ENCODE results near the gene WDR59. TPM values are rescaled to one million over a fixed set of nuclear protein-coding genes. Genes with fewer than 3 reads are reported as not detected.
"Not testable (repeated sequence)": the region's sequence is repeated elsewhere in the genome, so short reads cannot be mapped to it uniquely, and the experiment has no call there.

Gene WDR59
- polyA plus RNA-seq, 1 of the 3 experiments (the other 2 are of a cell fraction): 48.2 TPM

DNA sequence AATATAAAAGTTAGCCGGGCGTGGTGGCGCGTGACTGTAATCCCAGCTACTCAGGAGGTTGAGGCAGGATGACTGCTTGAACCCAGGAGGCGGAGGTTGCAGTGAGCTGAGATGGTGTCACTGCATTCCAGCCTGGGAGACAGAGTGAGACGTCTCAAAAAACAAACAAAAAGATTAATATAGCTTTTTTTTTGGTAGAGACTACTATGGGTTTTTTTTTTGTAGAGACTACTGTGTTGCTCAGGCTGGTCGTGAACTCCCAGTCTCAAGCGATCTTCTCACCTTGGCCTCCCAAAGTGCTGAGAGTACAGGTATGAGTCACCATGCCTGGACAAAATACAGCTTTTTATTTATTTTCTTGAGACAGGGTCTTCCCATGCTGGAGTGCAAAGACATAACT is 34.1 kb upstream of the WDR59 start:
- TF ChIP-seq TEAD4 (IDR thresholded peaks at IDR 0.05; ENCODE audit: borderline replicate concordance, insufficient read depth): no peak
- no peak for TF ChIP-seq SMC3 (IDR thresholded peaks at IDR 0.05; ENCODE audit: low read depth, low read length)
- TF ChIP-seq PBX3 (IDR thresholded peaks at IDR 0.05): no peak
- TF ChIP-seq EZH2phosphoT487 (IDR thresholded peaks at IDR 0.05; ENCODE audit: borderline replicate concordance, low read depth): no peak
- TF ChIP-seq FOXM1 (IDR thresholded peaks at IDR 0.05; ENCODE audit: low read depth): no peak
- no peak for TF ChIP-seq POLR2AphosphoS5 (IDR thresholded peaks at IDR 0.05; ENCODE audit: low read depth, low read length)
- TF ChIP-seq MXI1 (IDR thresholded peaks at IDR 0.05; ENCODE audit: low read depth, low read length): no peak
- no peak for TF ChIP-seq SIN3A (IDR thresholded peaks at IDR 0.05; ENCODE audit: borderline replicate concordance, low read depth, low read length)
- no peak for TF ChIP-seq FOXJ3 (CRISPR knock-in tag; IDR thresholded peaks at IDR 0.05)
- no peak for TF ChIP-seq GATA2 (CRISPR knock-in tag; IDR thresholded peaks at IDR 0.05)
- no peak for TF ChIP-seq ELF1 (IDR thresholded peaks at IDR 0.05)
- TF ChIP-seq, protein P1, sequence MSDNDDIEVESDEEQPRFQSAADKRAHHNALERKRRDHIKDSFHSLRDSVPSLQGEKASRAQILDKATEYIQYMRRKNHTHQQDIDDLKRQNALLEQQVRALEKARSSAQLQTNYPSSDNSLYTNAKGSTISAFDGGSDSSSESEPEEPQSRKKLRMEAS (IDR thresholded peaks at IDR 0.05; ENCODE audit: low read depth): no peak
- Histone ChIP-seq H3F3A (replicated peaks; ENCODE audit: insufficient read depth) (no peaks in the 10 kb centered on the region), H3K9me2 (no peaks in the 10 kb centered on the region), H3K9me3 (peaks cover 4% of the 10 kb centered on the region; the same call in 1 of the 2 replicates), H4K20me1 (ENCODE audit: insufficient read depth) (peaks cover 5% of the 10 kb centered on the region), H3K79me2 (ENCODE audit: insufficient read depth) (peaks cover 100% of the 10 kb centered on the region), H3K4me3 (ENCODE audit: low read depth in 2 of 2, low read length in 1 of 2) (no peak overlapping the region), H3K27ac (ENCODE audit: low read depth in 2 of 2, low read length in 1 of 2) (no peak overlapping the region), H2AFZ (ENCODE audit: low read depth) (no peak overlapping the region), H3K36me3 (replicated peaks in 1 of 2; ENCODE audit: control insufficient read depth in 1 of 2, insufficient read depth in 2 of 2, low read length in 1 of 2) (peaks cover 0 to 12% of the 10 kb centered on the region in 2 experiments), H3K4me1 (ENCODE audit: control insufficient read depth in 1 of 2, insufficient read depth in 2 of 2, low read depth in 1 of 2, low read length in 1 of 2) (peaks cover 0 to 4% of the 10 kb centered on the region in 2 experiments; a peak in 1 of 4 replicates), H3K27me3 (ENCODE audit: insufficient read depth) (no peaks in the 10 kb centered on the region), H3K4me2 (no peak overlapping the region), H3K9ac (no peak overlapping the region)
- CTCF ChIA-PET: no interaction called here
- DNase-seq: no peak
- 87% methylated on average over 8 of the region's 8 CpGs for WGBS (ENCODE audit: low lambda C conversion rate)
- POLR2A ChIA-PET: no interaction called here

GRCh38 chr16:75017670-75018525 is 33.0 kb upstream of the WDR59 start:
- H2AFZ ChIP-seq (ENCODE audit: low read depth): no peak overlapping the region
- H3K4me2 ChIP-seq: no peak overlapping the region
- H3F3A ChIP-seq (replicated peaks; ENCODE audit: insufficient read depth): no peaks in the 10 kb centered on the region
- POLR2A ChIA-PET: interaction anchor here (0.7 kb wide), 1 partner anchor 93 kb away, joined by 3 read pairs; no protein-coding TSS in a partner anchor
- H3K27ac ChIP-seq (ENCODE audit: low read depth in 2 of 2, low read length in 1 of 2): no peak overlapping the region
- no peak overlapping the region for H3K9ac ChIP-seq
- no peaks in the 10 kb centered on the region for H3K9me2 ChIP-seq
- H3K4me1 ChIP-seq (ENCODE audit: control insufficient read depth in 1 of 2, insufficient read depth in 2 of 2, low read depth in 1 of 2, low read length in 1 of 2): peaks cover 0 to 9% of the 10 kb centered on the region in 2 experiments; a peak in 2 of 4 replicates
- CTCF ChIA-PET: interaction anchor here (1.5 to 2.0 kb wide), 2 partner anchors 20 to 93 kb away, joined by 6 to 7 read pairs; partner anchors contain the start of gene ZNRF1
- WGBS (ENCODE audit: low lambda C conversion rate): 78% methylated on average over 3 of the region's 3 CpGs
- peaks cover 0 to 12% of the 10 kb centered on the region in 2 experiments for H3K36me3 ChIP-seq (replicated peaks in 1 of 2; ENCODE audit: control insufficient read depth in 1 of 2, insufficient read depth in 2 of 2, low read length in 1 of 2)
- peaks cover 5% of the 10 kb centered on the region for H4K20me1 ChIP-seq (ENCODE audit: insufficient read depth)
- H3K27me3 ChIP-seq (ENCODE audit: insufficient read depth): no peaks in the 10 kb centered on the region
- peaks cover 100% of the 10 kb centered on the region for H3K79me2 ChIP-seq (ENCODE audit: insufficient read depth)
- H3K4me3 ChIP-seq (ENCODE audit: low read depth in 2 of 2, low read length in 1 of 2): no peak overlapping the region
- DNase-seq: no peak
- peaks cover 4% of the 10 kb centered on the region; the same call in 1 of the 2 replicates for H3K9me3 ChIP-seq
- TF ChIP-seq, protein P1 (IDR thresholded peaks at IDR 0.05; ENCODE audit: low read depth): no peak
- no peak for TF ChIP-seq ELF1 (IDR thresholded peaks at IDR 0.05)
- TF ChIP-seq TEAD4 (IDR thresholded peaks at IDR 0.05; ENCODE audit: borderline replicate concordance, insufficient read depth): no peak
- no peak for TF ChIP-seq NFIC (IDR thresholded peaks at IDR 0.05; ENCODE audit: borderline replicate concordance)
- no peak for TF ChIP-seq SMC3 (IDR thresholded peaks at IDR 0.05; ENCODE audit: low read depth, low read length)
- TF ChIP-seq GATA2 (CRISPR knock-in tag; IDR thresholded peaks at IDR 0.05): no peak
- no peak for TF ChIP-seq FOXM1 (IDR thresholded peaks at IDR 0.05; ENCODE audit: low read depth)
- no peak for TF ChIP-seq MXI1 (IDR thresholded peaks at IDR 0.05; ENCODE audit: low read depth, low read length)
- TF ChIP-seq, protein P2, sequence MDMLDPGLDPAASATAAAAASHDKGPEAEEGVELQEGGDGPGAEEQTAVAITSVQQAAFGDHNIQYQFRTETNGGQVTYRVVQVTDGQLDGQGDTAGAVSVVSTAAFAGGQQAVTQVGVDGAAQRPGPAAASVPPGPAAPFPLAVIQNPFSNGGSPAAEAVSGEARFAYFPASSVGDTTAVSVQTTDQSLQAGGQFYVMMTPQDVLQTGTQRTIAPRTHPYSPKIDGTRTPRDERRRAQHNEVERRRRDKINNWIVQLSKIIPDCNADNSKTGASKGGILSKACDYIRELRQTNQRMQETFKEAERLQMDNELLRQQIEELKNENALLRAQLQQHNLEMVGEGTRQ (IDR thresholded peaks at IDR 0.05; ENCODE audit: borderline replicate concordance, low read depth, low read length): no peak

DNA sequence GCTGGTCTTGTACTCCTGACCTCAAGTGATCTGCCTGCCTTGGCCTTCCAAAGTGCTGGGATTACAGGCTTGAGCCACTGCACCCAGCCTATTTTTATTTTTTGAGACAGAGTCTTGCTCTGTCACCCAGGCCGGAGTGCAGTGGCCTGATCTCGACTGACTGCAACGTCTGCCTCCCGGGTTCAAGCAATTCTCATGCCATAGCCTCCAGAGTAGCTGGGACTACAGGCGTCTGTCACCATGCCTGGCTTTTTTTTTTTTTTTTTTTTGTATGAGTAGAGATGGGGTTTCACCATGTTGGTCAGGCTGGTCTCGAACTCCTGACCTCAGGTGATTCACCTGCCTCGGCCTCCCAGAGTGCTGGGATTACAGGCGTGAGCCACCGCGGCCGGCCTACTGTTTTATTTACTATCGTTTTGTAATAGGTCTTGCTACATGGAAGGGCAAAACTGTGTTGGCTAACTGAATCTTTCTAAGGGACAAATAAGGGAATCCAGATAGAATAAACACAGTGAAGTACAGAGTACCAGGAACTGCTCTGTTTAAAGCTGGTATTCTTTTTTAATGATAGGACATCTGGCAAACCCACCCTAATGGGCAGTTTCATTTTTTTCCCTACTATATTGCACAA is 31.6 kb upstream of the WDR59 start:
- not testable (repeated sequence) for H2AFZ ChIP-seq (ENCODE audit: low read depth); H3K36me3 ChIP-seq (replicated peaks in 1 of 2; ENCODE audit: control insufficient read depth in 1 of 2, insufficient read depth in 2 of 2, low read length in 1 of 2); DNase-seq; H3K9me2 ChIP-seq; H3K4me2 ChIP-seq; H3K27ac ChIP-seq (ENCODE audit: low read depth in 2 of 2, low read length in 1 of 2); H3K9me3 ChIP-seq; H3K9ac ChIP-seq; H3K4me3 ChIP-seq (ENCODE audit: low read depth in 2 of 2, low read length in 1 of 2); H3K27me3 ChIP-seq (ENCODE audit: insufficient read depth)
- peaks cover 12% of the 10 kb centered on the region for H3F3A ChIP-seq (replicated peaks; ENCODE audit: insufficient read depth)
- peaks cover 8 to 22% of the 10 kb centered on the region in 2 experiments; a peak in 3 of 4 replicates for H3K4me1 ChIP-seq (ENCODE audit: control insufficient read depth in 1 of 2, insufficient read depth in 2 of 2, low read depth in 1 of 2, low read length in 1 of 2)
- CTCF ChIA-PET: interaction anchor here (1.6 to 2.0 kb wide), 2 partner anchors 15 to 94 kb away, joined by 4 to 7 read pairs; no protein-coding TSS in a partner anchor
- peaks cover 96% of the 10 kb centered on the region for H3K79me2 ChIP-seq (ENCODE audit: insufficient read depth)
- POLR2A ChIA-PET: interaction anchor here (0.7 kb wide), 1 partner anchor 94 kb away, joined by 3 read pairs; no protein-coding TSS in a partner anchor
- H4K20me1 ChIP-seq (ENCODE audit: insufficient read depth): peaks cover 14% of the 10 kb centered on the region
- 84% methylated on average over 12 of the region's 12 CpGs for WGBS (ENCODE audit: low lambda C conversion rate)
